AG04450 (cell line): Measurements from ENCODE around the gene CHRM5. TPM values are rescaled to one million over a fixed set of nuclear protein-coding genes. Genes with fewer than 3 reads are reported as not detected.
A peak's percentile ranks its signal among the peaks of the same experiment; 100 is the strongest.

Source experiments
- CTCF ChIA-PET: fragments of 300-600, 350-600 bp; formaldehyde crosslinking; extraction: SDS; loops from one replicate; lab custom pipeline; 2022; ENCODE audit warnings: antibody characterized with exemption, inconsistent platforms; lab: Charles Lee
- POLR2A ChIA-PET: fragments of 350-600 bp; formaldehyde crosslinking; extraction: SDS; loops from one replicate; lab custom pipeline; 2021; ENCODE audit warnings: antibody characterized with exemption, inconsistent platforms; lab: Yijun Ruan, JAX
- DNase-seq: peaks from one replicate; pipeline ENCODE4 v3.0.0-alpha.2; 2011; ENCODE audit warnings: low read depth, low spot score
- H3K27ac ChIP-seq: one replicate; pipeline ENCODE4 v1.5.1; 2012; ENCODE audit warnings: low read depth, low read length, control low read depth
- H3K27me3 ChIP-seq: one replicate; pipeline ENCODE4 v1.6.0; 2012; ENCODE audit warnings: low read length; ENCODE audit not compliant: control insufficient read depth, insufficient read depth
- H3K4me3 ChIP-seq: 2 replicates; pipeline ENCODE4 v1.5.1; 2011; ENCODE audit warnings: mild to moderate bottlenecking, low read depth, low read length, control low read depth
- H3K9me3 ChIP-seq: 2 replicates; pipeline ENCODE4 v1.5.1; 2012; ENCODE audit warnings: low read length; ENCODE audit not compliant: control insufficient read depth, insufficient read depth
- polyA plus RNA-seq: library from polyadenylated mRNA; depleted of rRNA; stranded (reverse); fragments of >200 nt; gene quantifications from 2 replicates; pipeline ENCODE4 v1.2.3, GENCODE V29; 2011
- TF ChIP-seq, protein P1 (sequence below): IDR thresholded peaks from 2 replicates; pipeline ENCODE4 v1.5.1; 2011; ENCODE audit warnings: low read depth, low read length, control low read depth, inconsistent platforms

CHRM5 gene
- polyA plus RNA-seq, 1 experiment = 0.02 TPM

DNA sequence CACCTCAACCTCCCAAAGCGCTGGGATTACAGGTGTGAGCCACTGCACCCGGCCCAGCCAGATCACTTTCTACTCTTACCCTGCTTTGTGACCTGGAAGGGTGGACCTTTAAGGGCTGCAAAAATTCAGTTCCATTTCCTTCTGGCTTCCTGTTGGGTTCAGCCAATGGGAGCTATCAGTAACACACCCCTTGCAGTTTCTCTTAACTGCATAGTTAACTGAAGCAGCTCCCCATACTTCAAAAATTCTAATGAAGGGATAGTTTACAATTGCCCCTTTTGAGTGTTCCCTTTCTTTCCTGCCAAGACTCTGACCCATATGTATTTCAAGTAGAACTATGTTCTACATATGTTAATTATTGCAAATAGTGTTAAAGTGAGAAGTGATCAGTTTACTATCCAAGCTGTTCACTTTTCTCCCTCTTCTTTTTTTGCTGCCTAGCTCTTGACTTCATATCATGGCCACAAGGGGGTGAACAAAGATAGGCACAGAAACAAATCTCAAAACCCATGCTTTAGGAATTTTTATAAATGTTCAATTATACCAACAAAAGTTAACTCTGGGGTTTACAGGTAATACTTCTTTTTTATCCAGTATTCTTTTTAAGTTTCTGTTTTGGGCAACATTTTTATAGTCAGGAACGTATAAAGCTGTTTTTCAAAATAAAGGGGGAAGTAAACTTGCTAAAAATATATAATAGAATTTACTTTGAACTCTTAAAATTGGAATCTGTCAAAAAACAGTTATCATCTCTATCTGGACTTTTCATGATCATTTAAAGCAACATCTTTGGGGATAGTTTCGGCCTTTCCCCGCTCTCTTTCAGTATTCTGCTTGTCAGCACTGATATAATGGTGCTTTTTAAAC, 141.7 kb downstream of the CHRM5 start:
- H3K27me3 ChIP-seq = no peaks in the 10 kb centered on the region
- peak; percentile 16 for DNase-seq
- no peaks in the 10 kb centered on the region for H3K9me3 ChIP-seq
- ChIA-PET CTCF (interaction anchor here (0.6 to 7.7 kb wide), 37 partner anchors 10 to 485 kb away, joined by 3 to 109 read pairs (median 4); partner anchors contain the start of genes EMC4, KATNBL1, LPCAT4 and SLC12A6), POLR2A (interaction anchor here (0.6 to 2.7 kb wide), 2 partner anchors 8 to 99 kb away, joined by 3 to 16 read pairs; partner anchors contain the start of genes EMC7, KATNBL1 and PGBD4)
- TF ChIP-seq, protein P1, sequence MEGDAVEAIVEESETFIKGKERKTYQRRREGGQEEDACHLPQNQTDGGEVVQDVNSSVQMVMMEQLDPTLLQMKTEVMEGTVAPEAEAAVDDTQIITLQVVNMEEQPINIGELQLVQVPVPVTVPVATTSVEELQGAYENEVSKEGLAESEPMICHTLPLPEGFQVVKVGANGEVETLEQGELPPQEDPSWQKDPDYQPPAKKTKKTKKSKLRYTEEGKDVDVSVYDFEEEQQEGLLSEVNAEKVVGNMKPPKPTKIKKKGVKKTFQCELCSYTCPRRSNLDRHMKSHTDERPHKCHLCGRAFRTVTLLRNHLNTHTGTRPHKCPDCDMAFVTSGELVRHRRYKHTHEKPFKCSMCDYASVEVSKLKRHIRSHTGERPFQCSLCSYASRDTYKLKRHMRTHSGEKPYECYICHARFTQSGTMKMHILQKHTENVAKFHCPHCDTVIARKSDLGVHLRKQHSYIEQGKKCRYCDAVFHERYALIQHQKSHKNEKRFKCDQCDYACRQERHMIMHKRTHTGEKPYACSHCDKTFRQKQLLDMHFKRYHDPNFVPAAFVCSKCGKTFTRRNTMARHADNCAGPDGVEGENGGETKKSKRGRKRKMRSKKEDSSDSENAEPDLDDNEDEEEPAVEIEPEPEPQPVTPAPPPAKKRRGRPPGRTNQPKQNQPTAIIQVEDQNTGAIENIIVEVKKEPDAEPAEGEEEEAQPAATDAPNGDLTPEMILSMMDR = peak; percentile 85
- H3K4me3 ChIP-seq = no peak overlapping the region
- H3K27ac ChIP-seq = no peak overlapping the region

DNA sequence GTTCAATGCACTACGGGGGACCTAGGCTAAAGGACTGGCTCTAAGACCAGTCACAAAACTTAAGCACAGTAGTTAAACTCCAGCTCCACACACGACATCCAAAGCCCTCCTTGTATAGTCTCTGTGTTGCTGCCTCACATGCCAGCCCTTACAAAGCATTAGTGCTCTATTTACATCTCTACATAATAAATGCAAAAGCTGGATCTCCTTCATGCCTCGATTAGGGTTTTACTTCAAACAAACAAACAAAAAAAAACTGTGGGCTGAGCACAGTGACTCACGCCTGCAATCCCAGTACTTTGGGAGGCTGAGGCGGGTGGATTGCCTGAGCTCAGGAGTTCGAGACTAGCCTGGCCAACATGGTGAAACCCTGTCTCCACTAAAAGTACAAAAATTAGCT, 143.2 kb downstream of the CHRM5 start:
- H3K27ac ChIP-seq = no peak overlapping the region
- POLR2A ChIA-PET = interaction anchor here (0.6 to 2.7 kb wide), 2 partner anchors 98 to 110 kb away, joined by 11 to 16 read pairs; partner anchors contain the start of gene KATNBL1
- no peaks in the 10 kb centered on the region for H3K9me3 ChIP-seq
- TF ChIP-seq, protein P1 = no peak
- H3K4me3 ChIP-seq = no peak overlapping the region
- no peaks in the 10 kb centered on the region for H3K27me3 ChIP-seq
- no peak for DNase-seq
- CTCF ChIA-PET = interaction anchor here (0.8 to 7.7 kb wide), 5 partner anchors 14 to 476 kb away, joined by 3 to 109 read pairs (median 16); partner anchors contain the start of gene KATNBL1

DNA sequence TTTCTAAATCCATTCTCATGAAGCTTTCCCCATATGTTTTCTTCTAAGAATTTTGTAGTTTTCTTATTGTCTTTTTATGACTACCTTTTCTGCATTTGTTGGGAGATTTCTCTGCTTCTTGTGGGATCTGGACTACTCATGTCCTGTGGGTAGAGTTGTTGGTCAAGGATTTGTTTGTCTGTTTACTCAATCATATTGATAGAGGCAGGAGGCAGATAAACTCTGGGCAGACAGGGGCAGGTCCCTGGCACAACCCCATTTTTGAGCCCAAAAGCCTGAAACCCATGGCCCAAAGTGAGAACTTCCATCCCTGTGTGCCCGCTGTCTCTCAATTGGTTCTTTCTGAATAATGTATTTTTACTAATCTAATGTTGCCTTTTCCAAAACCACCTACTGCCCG, 145.9 kb downstream of the CHRM5 start:
- H3K27ac ChIP-seq = no peak overlapping the region
- POLR2A ChIA-PET = interaction anchor here (1.1 kb wide), 1 partner anchor 96 kb away, joined by 4 read pairs; the partner anchor contains the start of gene KATNBL1
- no peaks in the 10 kb centered on the region for H3K9me3 ChIP-seq
- CTCF ChIA-PET = no interaction called here
- TF ChIP-seq, protein P1 = no peak
- DNase-seq = no peak
- H3K4me3 ChIP-seq = no peak overlapping the region
- no peaks in the 10 kb centered on the region for H3K27me3 ChIP-seq

DNA sequence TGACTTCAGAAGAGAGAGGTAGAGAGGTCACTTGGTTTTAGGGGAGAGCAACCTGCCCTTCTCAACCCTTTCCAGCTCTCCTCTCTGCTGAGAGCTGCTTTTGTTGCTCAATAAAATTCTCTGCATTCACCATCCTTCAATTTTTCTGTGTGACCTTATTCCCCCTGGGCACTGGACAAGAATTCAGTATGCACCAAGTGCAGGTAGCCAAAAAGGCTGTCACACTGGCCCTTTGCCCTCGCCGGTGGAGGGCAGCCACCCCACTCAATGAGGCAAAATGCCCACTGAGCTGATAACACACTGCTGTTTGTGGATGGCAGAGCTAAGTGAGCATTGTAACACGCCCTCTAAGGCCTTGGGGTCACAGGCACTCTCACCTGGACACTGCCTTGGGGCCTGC, 146.4 kb downstream of the CHRM5 start:
- CTCF ChIA-PET = no interaction called here
- no peak overlapping the region for H3K4me3 ChIP-seq

More for the DNA sequence above, 146.4 kb downstream of the CHRM5 start:
- POLR2A ChIA-PET = no interaction called here
- Histone ChIP-seq H3K27me3 (no peaks in the 10 kb centered on the region), H3K27ac (no peak overlapping the region), H3K9me3 (no peaks in the 10 kb centered on the region)
- no peak for DNase-seq
- TF ChIP-seq, protein P1 = no peak
